MCF 10A (cell line): ENCODE measurements around the gene NOL4L. TPM values are rescaled to one million over a fixed set of nuclear protein-coding genes. Genes with fewer than 3 reads are reported as not detected.

Experiments used
- BruUV-seq: library from RNA; stranded (reverse); fragments of 400-500 nt; replicated peaks from 2 replicates; lab custom pipeline; 2021; lab: Mats Ljungman, UMichigan
- CTCF ChIA-PET: fragments of 300-600 bp; sonication (Branson Sonifier 250); formaldehyde crosslinking; extraction: SDS; loops from one replicate; lab custom pipeline; 2021; ENCODE audit warnings: antibody characterized with exemption, inconsistent platforms; lab: Yijun Ruan, JAX
- POLR2A ChIA-PET: fragments of 300-600, 350-650 bp; sonication (Branson Sonifier 250); formaldehyde crosslinking; extraction: SDS; loops from one replicate; lab custom pipeline; 2020; ENCODE audit warnings: antibody characterized with exemption, inconsistent platforms; lab: Yijun Ruan, JAX
- DNase-seq: peaks from one replicate; pipeline ENCODE4 v3.0.0-alpha.2; 2018; ENCODE audit not compliant: unreplicated experiment
- H3K27ac Mint-ChIP-seq: one replicate; pipeline ENCODE4 v1.8.0; 2022; ENCODE audit warnings: mild to moderate bottlenecking, low read depth, mixed read lengths; ENCODE audit not compliant: unreplicated experiment
- H3K27me3 Mint-ChIP-seq: one replicate; pipeline ENCODE4 v1.8.0; 2022; ENCODE audit warnings: mixed read lengths; ENCODE audit not compliant: insufficient read depth, unreplicated experiment
- H3K36me3 Mint-ChIP-seq: one replicate; pipeline ENCODE4 v1.8.0; 2022; ENCODE audit warnings: mild to moderate bottlenecking, moderate library complexity, mixed read lengths; ENCODE audit not compliant: insufficient read depth, unreplicated experiment
- H3K4me1 Mint-ChIP-seq: one replicate; pipeline ENCODE4 v1.8.0; 2022; ENCODE audit warnings: mixed read lengths; ENCODE audit not compliant: insufficient read depth, unreplicated experiment
- H3K4me3 Mint-ChIP-seq: one replicate; pipeline ENCODE4 v1.8.0; 2022; ENCODE audit warnings: mild to moderate bottlenecking, moderate library complexity, mixed read lengths; ENCODE audit not compliant: unreplicated experiment
- H3K9me3 Mint-ChIP-seq: one replicate; pipeline ENCODE4 v1.8.0; 2022; ENCODE audit warnings: mixed read lengths; ENCODE audit not compliant: unreplicated experiment
- CTCF ChIP-seq: fragments of 200-600 bp; IDR thresholded peaks from one replicate; pipeline ENCODE4 v1.8.0; 2022; ENCODE audit warnings: antibody characterized with exemption, mild to moderate bottlenecking; ENCODE audit not compliant: unreplicated experiment
- intact Hi-C: fragments of 100-400 bp; cut with micrococcal nuclease; formaldehyde crosslinking; loops from 2 replicates; pipeline ENCODE4 v1.14.1; 2022
- total RNA-seq: library from RNA; stranded (reverse); gene quantifications from 2 replicates; pipeline ENCODE4 v1.2.3, GENCODE V29; 2022

Gene NOL4L
- total RNA-seq, 1 experiment from 2014 or later, result 3.3 TPM

GRCh38 chr20:32477594-32478512, 107.3 kb downstream of the NOL4L start:
- ChIA-PET CTCF (interaction anchor here (0.5 kb wide), 1 partner anchor 487 kb away, joined by 5 read pairs; no protein-coding TSS in a partner anchor), POLR2A (no interaction called here)
- no peak for DNase-seq
- Mint-ChIP-seq H3K27ac (no peak overlapping the region), H3K4me3 (no peak overlapping the region), H3K4me1 (peaks cover 18% of the 10 kb centered on the region), H3K27me3 (no peaks in the 10 kb centered on the region), H3K9me3 (no peaks in the 10 kb centered on the region), H3K36me3 (no peaks in the 10 kb centered on the region)
- intact Hi-C loops, result no loop called here
- no TSS peak for BruUV-seq
- no peak for TF ChIP-seq CTCF

- Mint-ChIP-seq H3K27ac (no peak overlapping the region), H3K36me3 (no peaks in the 10 kb centered on the region), H3K9me3 (no peaks in the 10 kb centered on the region), H3K4me3 (no peak overlapping the region), H3K27me3 (no peaks in the 10 kb centered on the region), H3K4me1 (peaks cover 18% of the 10 kb centered on the region)
- no peak for TF ChIP-seq CTCF
- POLR2A ChIA-PET, result no interaction called here
- CTCF ChIA-PET, result interaction anchor here (0.6 kb wide), 1 partner anchor 558 kb away, joined by 3 read pairs; no protein-coding TSS in a partner anchor
- intact Hi-C loops, result no loop called here
- no TSS peak for BruUV-seq
- no peak for DNase-seq
Measured at GRCh38 chr20:32476684-32477593, 108.2 kb downstream of the NOL4L start.

- Mint-ChIP-seq H3K4me3 (peak overlapping the region; percentile 44), H3K36me3 (no peaks in the 10 kb centered on the region), H3K4me1 (peaks cover 18% of the 10 kb centered on the region), H3K9me3 (no peaks in the 10 kb centered on the region), H3K27ac (peak overlapping the region; percentile 42), H3K27me3 (no peaks in the 10 kb centered on the region)
- DNase-seq, result peak; percentile 81
- CTCF ChIA-PET, result interaction anchor here (0.6 to 1.0 kb wide), 2 partner anchors 41 to 50 kb away, joined by 3 read pairs; no protein-coding TSS in a partner anchor
- POLR2A ChIA-PET, result no interaction called here
- TF ChIP-seq CTCF, result no peak
- no TSS peak for BruUV-seq
- intact Hi-C loops, result no loop called here
Measured at GRCh38 chr20:32474967-32475811, 109.9 kb downstream of the NOL4L start.
